SH-SY5Y (cell line): ENCODE data around the gene HLA-DPB1.

Source experiments
- GATA2 ChIP-seq: IDR thresholded peaks from 2 replicates; pipeline ENCODE4 v1.6.1; 2011; ENCODE audit warnings: mild to moderate bottlenecking, low read depth, low read length
- GATA3 ChIP-seq: IDR thresholded peaks from 2 replicates; pipeline ENCODE4 v1.6.1; 2011; ENCODE audit warnings: low read depth, mild to moderate bottlenecking, low read length, moderate library complexity

DNA sequence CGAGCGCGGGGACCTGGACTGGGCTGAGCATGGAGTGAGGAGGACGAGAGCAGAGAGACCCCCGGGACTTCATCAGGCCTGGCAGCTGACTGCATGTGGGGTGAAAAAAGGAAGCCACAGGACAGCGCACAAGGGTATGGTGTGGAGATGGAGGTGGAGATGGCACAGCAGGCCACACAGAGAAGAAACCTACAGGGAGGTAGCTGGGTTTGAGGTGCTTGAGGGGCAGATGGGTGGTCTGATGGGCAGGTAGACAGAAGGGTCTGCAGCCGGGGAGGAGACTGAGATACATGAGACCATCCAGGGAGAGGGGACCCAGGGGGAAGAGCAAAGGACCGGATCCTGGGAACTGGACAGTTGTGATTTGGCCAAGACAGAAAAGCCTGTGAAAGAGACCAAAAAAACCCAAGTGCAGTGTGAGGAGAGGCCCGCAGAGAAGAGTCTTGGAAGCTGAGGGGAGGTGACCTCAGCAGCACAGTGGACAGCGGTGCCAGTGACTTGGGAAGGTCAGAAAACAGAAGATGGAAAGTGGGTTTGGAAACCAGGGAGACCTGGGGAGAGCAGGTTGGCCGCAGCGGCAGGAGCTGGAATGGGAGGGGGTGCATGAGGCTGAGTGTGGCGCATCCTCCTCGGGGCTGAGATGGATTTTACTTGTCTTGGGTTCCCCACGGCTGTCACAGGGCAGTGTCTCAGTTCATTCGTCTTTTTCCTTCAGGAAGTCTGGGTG lies 5.5 kb downstream of the HLA-DPB1 start:
- no peak for TF ChIP-seq GATA3
- TF ChIP-seq GATA2: no peak
